Ammon's horn (tissue), 1 donor: ENCODE data around the gene TBC1D17.

Experiments
- DNase-seq: peaks from one replicate; pipeline ENCODE4 v3.0.0-alpha.2; 2016; ENCODE audit warnings: low spot score

Gene TBC1D17

GRCh38 chr19:49848938-49849337, 28.6 kb upstream of the TBC1D17 start:
- DNase-seq: no peak

DNA sequence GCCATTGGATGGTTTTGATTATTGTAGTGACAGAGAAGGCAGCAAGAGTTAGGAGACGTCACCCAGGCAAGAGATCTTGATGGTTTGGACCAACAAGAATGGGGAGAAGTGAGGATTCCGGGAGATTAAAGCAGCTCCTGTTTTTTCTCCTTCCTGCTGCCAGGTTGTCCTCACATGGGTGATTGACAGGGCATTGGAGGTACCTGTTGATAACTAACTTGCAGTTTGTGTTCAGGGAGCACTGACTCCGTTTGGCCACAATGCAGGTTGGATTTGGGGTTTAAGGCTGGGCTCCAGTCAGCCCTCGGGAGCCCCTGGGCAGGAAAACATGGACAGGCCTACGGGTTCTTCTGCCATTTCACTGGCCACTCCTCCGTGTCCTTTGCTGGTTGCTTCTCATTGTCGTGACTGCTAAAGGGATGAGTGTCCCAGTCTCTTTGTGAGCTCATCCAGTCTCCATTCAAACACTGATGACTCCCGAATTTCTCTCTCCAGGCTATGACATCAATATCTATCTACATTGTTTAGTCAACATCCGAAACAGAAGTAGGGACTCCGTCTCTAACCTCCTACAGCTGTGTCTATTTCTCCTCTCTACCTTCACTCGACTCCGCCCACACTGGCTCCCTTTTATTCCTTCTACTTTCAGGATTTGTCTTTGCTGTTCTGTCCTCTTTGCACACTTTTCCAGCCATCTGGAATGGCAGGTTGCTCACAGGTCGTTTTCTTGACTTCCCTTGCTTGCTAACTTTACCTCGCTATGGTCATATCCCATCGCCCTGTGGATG, 27.9 kb upstream of the TBC1D17 start:
- no peak for DNase-seq

DNA sequence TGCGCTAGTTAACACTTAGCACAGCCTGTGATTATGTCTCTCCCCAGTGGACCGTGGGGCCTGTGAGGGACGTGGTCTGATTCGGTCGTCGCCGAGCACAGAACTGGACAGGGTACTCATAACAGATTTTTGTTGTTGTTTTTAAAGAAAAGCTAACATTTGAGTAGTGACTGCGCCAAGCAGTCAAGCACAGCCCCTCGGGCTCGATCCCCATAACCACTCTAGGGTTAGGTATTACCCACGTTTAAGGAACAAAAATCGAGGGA, 27.3 kb upstream of the TBC1D17 start:
- DNase-seq: no peak

- peak; percentile 96 for DNase-seq
These were observed 26.8 kb upstream of the TBC1D17 start, which contains the start of gene PTOV1 for GRCh38 chr19:49850487-49851342. Gene PTOV1 (plus strand): TSS chr19:49851159.

- DNase-seq: no peak
These were observed 25.8 kb upstream of the TBC1D17 start for GRCh38 chr19:49851456-49852259.

DNA sequence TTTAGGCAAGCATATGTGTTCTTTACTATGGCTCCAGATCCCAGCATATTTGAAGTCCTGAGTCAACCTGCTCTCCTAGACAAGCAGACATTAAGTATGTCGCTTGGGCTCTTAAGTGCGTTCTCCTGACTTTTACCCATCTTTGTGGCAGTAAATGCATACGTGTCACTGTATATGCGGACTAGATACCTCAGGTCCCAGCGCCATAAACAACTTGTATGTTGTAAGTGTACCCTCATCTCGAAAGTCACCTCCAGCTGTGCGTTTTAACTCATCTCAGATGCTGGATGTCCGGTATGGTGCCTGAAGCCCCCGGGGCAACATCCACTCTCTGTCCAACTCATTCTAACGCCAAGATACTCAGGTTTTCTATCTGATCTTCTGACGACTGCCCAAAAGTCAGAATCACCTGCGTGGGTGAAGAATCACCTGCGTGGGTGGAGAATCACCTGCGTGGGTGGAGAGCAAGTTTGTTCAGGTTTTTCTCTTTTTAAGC, 24.8 kb upstream of the TBC1D17 start:
- DNase-seq: no peak

DNA sequence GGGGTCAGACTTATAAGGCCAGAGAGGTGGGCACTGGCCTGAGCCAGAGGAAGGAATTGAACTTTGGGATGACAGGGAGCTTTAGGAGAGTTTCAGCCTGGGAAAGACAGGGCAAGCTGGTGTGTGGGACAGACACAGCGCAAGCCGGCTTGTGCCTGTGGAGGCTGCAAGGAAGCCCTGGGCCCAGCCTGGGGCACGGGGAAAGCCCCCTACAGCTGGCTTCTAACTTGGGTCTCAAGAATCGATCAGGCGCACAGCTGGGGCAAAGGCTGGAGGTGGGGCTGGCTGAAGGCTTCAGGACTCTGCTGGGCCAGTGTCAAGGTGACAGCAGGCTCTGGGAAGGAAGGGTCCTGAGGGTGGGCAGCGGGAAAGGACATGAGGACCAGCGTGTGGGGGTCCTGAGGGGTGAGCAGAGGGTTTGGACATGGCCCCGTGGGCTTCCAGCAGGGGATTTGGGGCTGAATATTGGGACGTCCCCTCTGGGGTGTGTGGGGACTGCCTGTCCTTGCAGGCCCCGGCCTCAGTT, 23.6 kb upstream of the TBC1D17 start:
- DNase-seq: no peak

GRCh38 chr19:49854378-49855263, 22.9 kb upstream of the TBC1D17 start:
- no peak for DNase-seq

DNA sequence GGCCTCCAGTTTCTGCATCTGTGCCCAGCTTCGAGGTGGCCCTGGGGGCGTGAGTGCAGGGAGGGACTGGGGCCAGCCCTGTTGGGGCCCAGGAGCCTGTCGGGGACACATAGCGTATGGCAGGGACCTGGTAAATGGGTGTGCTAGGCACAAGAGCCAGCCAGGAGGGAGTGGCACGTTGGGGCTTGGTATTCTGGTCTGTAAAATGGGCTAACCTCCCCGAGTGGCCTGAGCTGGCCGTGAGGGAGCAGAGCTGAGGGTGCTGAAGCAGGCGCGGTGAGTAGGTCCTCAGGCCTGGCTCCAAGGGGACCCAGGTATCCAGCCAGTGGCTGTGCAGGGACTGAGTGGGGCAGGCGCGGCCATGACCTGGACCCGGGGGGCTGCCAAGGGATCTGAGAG, 22.2 kb upstream of the TBC1D17 start:
- no peak for DNase-seq

GRCh38 chr19:49855676-49856573, 21.6 kb upstream of the TBC1D17 start:
- no peak for DNase-seq

GRCh38 chr19:49856574-49857021, 20.9 kb upstream of the TBC1D17 start:
- no peak for DNase-seq

- DNase-seq: no peak
These were observed 20.3 kb upstream of the TBC1D17 start for GRCh38 chr19:49857061-49857837.

GRCh38 chr19:49857838-49858087, 19.7 kb upstream of the TBC1D17 start:
- DNase-seq: no peak

DNA sequence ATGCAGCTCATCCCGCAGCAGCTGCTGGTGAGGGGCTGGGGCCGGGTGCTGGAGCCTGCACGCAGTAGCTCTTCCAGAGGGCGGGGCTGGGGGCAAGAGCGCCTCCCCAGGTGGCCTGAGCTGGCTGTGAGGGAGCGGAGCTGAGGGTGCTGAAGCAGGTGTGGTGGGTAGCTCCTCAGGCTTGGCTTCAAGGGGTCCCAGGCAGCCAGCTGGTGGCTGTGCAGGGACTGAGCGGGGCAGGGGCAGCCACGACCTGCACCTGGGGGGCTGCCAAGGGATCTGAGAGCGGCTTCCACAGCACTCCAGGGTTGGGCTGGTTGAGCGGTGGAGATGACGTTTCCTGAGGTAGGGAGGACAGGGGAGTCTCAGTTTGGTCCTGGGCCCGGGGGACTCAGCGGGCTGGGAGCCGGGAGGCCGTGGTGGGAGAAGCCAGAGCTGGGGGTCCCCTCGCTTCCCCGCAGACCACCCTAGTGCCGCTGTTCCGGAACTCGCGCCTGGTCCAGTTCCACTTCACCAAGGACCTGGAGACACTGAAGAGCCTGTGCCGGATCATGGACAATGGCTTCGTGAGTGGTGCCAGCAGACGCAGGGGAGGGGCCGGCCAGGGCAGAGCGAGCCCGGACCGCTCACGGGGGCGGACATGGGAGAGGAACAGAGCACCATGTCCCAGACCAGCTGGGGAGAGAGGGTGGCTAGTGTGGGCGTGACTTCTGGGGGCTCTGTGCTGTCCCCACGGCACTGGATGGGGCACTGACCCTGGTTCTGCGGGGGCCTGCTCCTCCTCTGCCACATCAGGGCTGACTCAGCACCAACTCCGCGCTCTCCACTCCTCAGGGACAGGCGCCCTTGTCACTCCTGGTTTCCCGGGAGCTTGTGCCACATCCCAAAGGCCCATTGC, 19.2 kb upstream of the TBC1D17 start:
- DNase-seq: peak; percentile 63

DNA sequence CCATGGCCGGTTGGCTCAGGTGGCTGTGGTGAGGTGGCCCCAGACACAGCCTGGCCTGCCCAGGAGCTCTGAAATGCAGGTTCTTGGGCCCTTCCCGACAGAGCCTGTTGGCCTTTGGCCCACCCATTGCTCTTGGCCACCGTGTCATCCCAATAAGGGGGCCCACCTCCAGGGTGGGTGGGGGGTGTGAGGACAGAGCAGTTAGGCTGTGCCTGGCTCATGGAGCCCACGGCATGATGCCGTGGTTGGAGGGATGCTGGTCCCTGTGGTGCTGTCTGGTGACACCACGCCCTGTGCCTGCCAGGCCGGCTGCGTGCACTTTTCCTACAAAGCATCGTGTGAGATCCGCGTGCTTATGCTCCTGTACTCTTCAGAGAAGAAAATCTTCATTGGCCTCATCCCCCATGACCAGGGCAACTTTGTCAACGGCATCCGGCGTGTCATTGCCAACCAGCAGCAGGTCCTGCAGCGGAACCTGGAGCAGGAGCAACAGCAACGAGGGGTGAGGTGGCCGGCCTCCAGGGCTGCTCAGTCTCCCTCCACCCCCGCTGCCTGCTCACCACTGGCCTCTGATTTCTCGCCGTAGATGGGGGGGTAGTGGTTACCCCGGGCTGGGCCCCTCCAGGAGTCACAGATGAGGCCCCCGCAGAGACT, 17.7 kb upstream of the TBC1D17 start:
- DNase-seq: no peak

GRCh38 chr19:49860336-49861102, 17.0 kb upstream of the TBC1D17 start:
- no peak for DNase-seq

- no peak for DNase-seq
These were observed 16.4 kb upstream of the TBC1D17 start for GRCh38 chr19:49861107-49861506.
